Suprapubic skin (tissue), 3 donors: ENCODE measurements around the gene AMH.

Source experiments
- POLR2A ChIP-seq, 2 donors: fragments of 450-650 bp; IDR thresholded peaks; one replicate each; pipeline ENCODE4 v1.6.1; 2017; ENCODE audit warnings: antibody characterized with exemption in 2 of 2, mild to moderate bottlenecking in 2 of 2, moderate library complexity in 2 of 2
- TF ChIP-seq, protein P1 (sequence below), 2 donors: fragments of 200-600 bp in 1 of 2; fragments of 450-650 bp in 1 of 2; sonication (generic) in 1 of 2; IDR thresholded peaks; one replicate each; pipeline ENCODE4 v1.5.1; 2016 to 2019; ENCODE audit warnings: antibody characterized with exemption in 2 of 2, mild to moderate bottlenecking in 1 of 2, moderate library complexity in 1 of 2

- TF ChIP-seq, protein P1, sequence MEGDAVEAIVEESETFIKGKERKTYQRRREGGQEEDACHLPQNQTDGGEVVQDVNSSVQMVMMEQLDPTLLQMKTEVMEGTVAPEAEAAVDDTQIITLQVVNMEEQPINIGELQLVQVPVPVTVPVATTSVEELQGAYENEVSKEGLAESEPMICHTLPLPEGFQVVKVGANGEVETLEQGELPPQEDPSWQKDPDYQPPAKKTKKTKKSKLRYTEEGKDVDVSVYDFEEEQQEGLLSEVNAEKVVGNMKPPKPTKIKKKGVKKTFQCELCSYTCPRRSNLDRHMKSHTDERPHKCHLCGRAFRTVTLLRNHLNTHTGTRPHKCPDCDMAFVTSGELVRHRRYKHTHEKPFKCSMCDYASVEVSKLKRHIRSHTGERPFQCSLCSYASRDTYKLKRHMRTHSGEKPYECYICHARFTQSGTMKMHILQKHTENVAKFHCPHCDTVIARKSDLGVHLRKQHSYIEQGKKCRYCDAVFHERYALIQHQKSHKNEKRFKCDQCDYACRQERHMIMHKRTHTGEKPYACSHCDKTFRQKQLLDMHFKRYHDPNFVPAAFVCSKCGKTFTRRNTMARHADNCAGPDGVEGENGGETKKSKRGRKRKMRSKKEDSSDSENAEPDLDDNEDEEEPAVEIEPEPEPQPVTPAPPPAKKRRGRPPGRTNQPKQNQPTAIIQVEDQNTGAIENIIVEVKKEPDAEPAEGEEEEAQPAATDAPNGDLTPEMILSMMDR (IDR thresholded peaks at IDR 0.05) = no peak
- TF ChIP-seq POLR2A (IDR thresholded peaks at IDR 0.05) = no peak
Observed at GRCh38 chr19:2247433-2248101, 1.6 kb upstream of the AMH start.
